SU-DHL-6 (cell line): Measurements from ENCODE around the gene BHMT2.

ENCODE experiments used
- EZH2phosphoT487 ChIP-seq: fragments of 200-600 bp; sonication (generic), shearing (Covaris generic); conservative IDR thresholded peaks from 2 replicates; pipeline ENCODE4 v1.6.1; 2018; ENCODE audit warnings: mild to moderate bottlenecking, antibody characterized with exemption, low read length, moderate library complexity, mixed read lengths
- TF ChIP-seq, protein P1 (sequence below): fragments of 200-600 bp; sonication (generic); IDR thresholded peaks from one replicate; pipeline ENCODE4 v1.5.1; 2017; ENCODE audit warnings: antibody characterized with exemption, mild to moderate bottlenecking, low read length, moderate library complexity; ENCODE audit not compliant: insufficient read depth, poor library complexity, severe bottlenecking

GRCh38 chr5:79088507-79088906 is 18.9 kb downstream of the BHMT2 start:
- TF ChIP-seq, protein P1, sequence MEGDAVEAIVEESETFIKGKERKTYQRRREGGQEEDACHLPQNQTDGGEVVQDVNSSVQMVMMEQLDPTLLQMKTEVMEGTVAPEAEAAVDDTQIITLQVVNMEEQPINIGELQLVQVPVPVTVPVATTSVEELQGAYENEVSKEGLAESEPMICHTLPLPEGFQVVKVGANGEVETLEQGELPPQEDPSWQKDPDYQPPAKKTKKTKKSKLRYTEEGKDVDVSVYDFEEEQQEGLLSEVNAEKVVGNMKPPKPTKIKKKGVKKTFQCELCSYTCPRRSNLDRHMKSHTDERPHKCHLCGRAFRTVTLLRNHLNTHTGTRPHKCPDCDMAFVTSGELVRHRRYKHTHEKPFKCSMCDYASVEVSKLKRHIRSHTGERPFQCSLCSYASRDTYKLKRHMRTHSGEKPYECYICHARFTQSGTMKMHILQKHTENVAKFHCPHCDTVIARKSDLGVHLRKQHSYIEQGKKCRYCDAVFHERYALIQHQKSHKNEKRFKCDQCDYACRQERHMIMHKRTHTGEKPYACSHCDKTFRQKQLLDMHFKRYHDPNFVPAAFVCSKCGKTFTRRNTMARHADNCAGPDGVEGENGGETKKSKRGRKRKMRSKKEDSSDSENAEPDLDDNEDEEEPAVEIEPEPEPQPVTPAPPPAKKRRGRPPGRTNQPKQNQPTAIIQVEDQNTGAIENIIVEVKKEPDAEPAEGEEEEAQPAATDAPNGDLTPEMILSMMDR = no peak
- TF ChIP-seq EZH2phosphoT487 = no peak
